ENCODE data around the gene GRAMD1B.

DNA sequence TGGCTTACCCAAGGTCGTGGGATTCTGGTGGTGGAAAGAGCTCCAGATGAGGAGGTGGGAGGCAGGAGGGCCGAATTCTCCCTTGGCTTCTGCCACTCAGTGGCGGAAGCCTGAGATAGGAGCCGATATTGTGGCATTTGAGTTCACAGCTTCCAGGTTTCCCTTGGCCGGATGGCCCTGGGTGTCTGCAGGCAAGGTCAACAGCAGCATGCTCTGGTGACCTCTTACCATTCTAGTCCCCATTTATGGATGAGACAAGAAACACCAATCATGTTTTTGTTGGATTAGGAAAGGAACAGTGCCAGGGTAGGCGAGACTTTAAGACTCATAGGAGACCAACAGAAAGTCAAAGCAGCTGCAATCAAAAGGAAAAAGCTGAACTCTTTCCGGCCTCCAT is 89.7 kb downstream of the GRAMD1B start:
- no peak for TF ChIP-seq CTCF (IDR thresholded peaks at IDR 0.05)
- TF ChIP-seq POLR2A (IDR thresholded peaks at IDR 0.05) = no peak
